ENCODE data around the gene USP33.

GRCh38 chr1:77757066-77757584 is 2.5 kb downstream of the USP33 start:
- no peak for TF ChIP-seq CTCF (IDR thresholded peaks at IDR 0.05; ENCODE audit: borderline replicate concordance, extremely low read depth, low read length, poor library complexity, severe bottlenecking)
- TF ChIP-seq EZH2 (IDR thresholded peaks at IDR 0.05; ENCODE audit: borderline replicate concordance, low read depth, low read length, severe bottlenecking), result no peak
